ENCODE data around the gene USF1. TPM values are rescaled to one million over a fixed set of nuclear protein-coding genes. Genes with fewer than 3 reads are reported as not detected.

The USF1 gene
- total RNA-seq, 1 donor from 2014 or later = 45.9 TPM

GRCh38 chr1:161048949-161049722, 3.4 kb upstream of the USF1 start:
- TF ChIP-seq CTCF (IDR thresholded peaks at IDR 0.05; ENCODE audit: insufficient read depth, low read length, poor library complexity, severe bottlenecking) = no peak
- no peaks in the 10 kb centered on the region for H3K36me3 ChIP-seq (ENCODE audit: control insufficient read depth, insufficient read depth, low read length)

GRCh38 chr1:161047436-161048420, 2.0 kb upstream of the USF1 start:
- Histone ChIP-seq H3K4me3 (ENCODE audit: low read depth, low read length) (no peak overlapping the region), H3K36me3 (ENCODE audit: control insufficient read depth, insufficient read depth, low read length) (no peaks in the 10 kb centered on the region), H3K27me3 (ENCODE audit: control insufficient read depth, insufficient read depth, low read length) (no peaks in the 10 kb centered on the region)
- TF ChIP-seq CTCF (IDR thresholded peaks at IDR 0.05; ENCODE audit: insufficient read depth, low read length, poor library complexity, severe bottlenecking) = no peak
- no peak for DNase-seq (ENCODE audit: low read depth)

More at GRCh38 chr1:161048949-161049722, 3.4 kb upstream of the USF1 start:
- no peaks in the 10 kb centered on the region for H3K27me3 ChIP-seq (ENCODE audit: control insufficient read depth, insufficient read depth, low read length)
- H3K4me3 ChIP-seq (ENCODE audit: low read depth, low read length) = no peak overlapping the region
- DNase-seq (ENCODE audit: low read depth) = no peak

- Histone ChIP-seq H3K4me3 (ENCODE audit: low read depth, low read length) (peak overlapping the region; percentile 66), H3K36me3 (ENCODE audit: control insufficient read depth, insufficient read depth, low read length) (no peaks in the 10 kb centered on the region), H3K27me3 (ENCODE audit: control insufficient read depth, insufficient read depth, low read length) (no peaks in the 10 kb centered on the region)
- DNase-seq (ENCODE audit: low read depth) = no peak
- TF ChIP-seq CTCF (IDR thresholded peaks at IDR 0.05; ENCODE audit: insufficient read depth, low read length, poor library complexity, severe bottlenecking) = no peak
These were observed 940 bp upstream of the USF1 start for GRCh38 chr1:161046605-161047228.

- DNase-seq (ENCODE audit: low read depth) = no peak
These were observed 655 bp downstream of the USF1 start for GRCh38 chr1:161044908-161045735.

More at GRCh38 chr1:161044908-161045735, 655 bp downstream of the USF1 start:
- Histone ChIP-seq H3K4me3 (ENCODE audit: low read depth, low read length) (peak overlapping the region; percentile 66), H3K27me3 (ENCODE audit: control insufficient read depth, insufficient read depth, low read length) (no peaks in the 10 kb centered on the region), H3K36me3 (ENCODE audit: control insufficient read depth, insufficient read depth, low read length) (no peaks in the 10 kb centered on the region)
- no peak for TF ChIP-seq CTCF (IDR thresholded peaks at IDR 0.05; ENCODE audit: insufficient read depth, low read length, poor library complexity, severe bottlenecking)
